C4-2B (cell line): ENCODE measurements around the gene TENT5A.

ENCODE experiments used
- CTCF ChIP-seq: fragments of 450-650 bp; conservative IDR thresholded peaks from 2 replicates; pipeline ENCODE4 v1.5.1; 2017; ENCODE audit warnings: mild to moderate bottlenecking
- ZFX ChIP-seq: fragments of 450-650 bp; IDR thresholded peaks from 2 replicates; pipeline ENCODE4 v1.6.1; 2017

GRCh38 chr6:81727876-81728517 lies 24.5 kb downstream of the TENT5A start:
- TF ChIP-seq CTCF (no peak), ZFX (no peak)
